ENCODE data around the gene TMEM200B.

- TF ChIP-seq YY1 (IDR thresholded peaks at IDR 0.05; ENCODE audit: low read depth) (no peak), TEAD4 (IDR thresholded peaks at IDR 0.05) (no peak), FOXM1 (IDR thresholded peaks at IDR 0.05; ENCODE audit: borderline replicate concordance, low read depth) (no peak), TAF1 (IDR thresholded peaks at IDR 0.05; ENCODE audit: low read depth) (no peak), ZBTB7A (IDR thresholded peaks at IDR 0.05; ENCODE audit: low read depth) (no peak), EGR1 (IDR thresholded peaks at IDR 0.05) (no peak), CREB1 (IDR thresholded peaks at IDR 0.05; ENCODE audit: low read depth) (no peak)
- TF ChIP-seq, protein P1, sequence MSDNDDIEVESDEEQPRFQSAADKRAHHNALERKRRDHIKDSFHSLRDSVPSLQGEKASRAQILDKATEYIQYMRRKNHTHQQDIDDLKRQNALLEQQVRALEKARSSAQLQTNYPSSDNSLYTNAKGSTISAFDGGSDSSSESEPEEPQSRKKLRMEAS (IDR thresholded peaks at IDR 0.05): no peak
Observed at GRCh38 chr1:29144178-29144577, 20.5 kb upstream of the TMEM200B start.

Data from Ishikawa (cell line).